Naive thymus-derived CD8-positive, alpha-beta T cell (primary cell): ENCODE results near the gene LONRF3. TPM values are rescaled to one million over a fixed set of nuclear protein-coding genes. Genes with fewer than 3 reads are reported as not detected.

ENCODE experiments used
- ATAC-seq, 2 donors: fragments of 150-1000 bp; cut with Tn5 transposase in 1 of 2; sonication (Bioruptor Pico), chemical (Tn5 transposase) in 1 of 2; 1 replicate in 1 of 2; 2 replicates in 1 of 2; pipeline ENCODE4 v1.10.0; 2021; ENCODE audit warnings: mild to moderate bottlenecking in 2 of 2, moderate library complexity in 2 of 2
- POLR2A ChIA-PET: fragments of 350-600 bp; sonication (Branson Sonifier 250); formaldehyde crosslinking; loops from one replicate; lab custom pipeline; 2021; ENCODE audit warnings: antibody characterized with exemption; lab: Charles Lee
- DNase-seq, 10 donors: peaks; one replicate each; pipeline versions ENCODE4 v3.0.0 to v3.0.0-alpha.2; 2020 to 2022
- H3K27ac Mint-ChIP-seq, 10 donors: one replicate each; pipeline ENCODE4 v1.8.0; 2020 to 2022; ENCODE audit warnings: mild to moderate bottlenecking in 10 of 10, mixed read lengths in 10 of 10, moderate library complexity in 4 of 10, inconsistent platforms in 1 of 10
- H3K27me3 Mint-ChIP-seq, 5 donors: one replicate each; pipeline ENCODE4 v1.8.0; 2021 to 2022; ENCODE audit warnings: mixed read lengths in 5 of 5
- H3K36me3 Mint-ChIP-seq, 3 donors: one replicate each; pipeline ENCODE4 v1.8.0; 2020 to 2022; ENCODE audit warnings: mixed read lengths in 3 of 3, mild to moderate bottlenecking in 2 of 3, inconsistent platforms in 1 of 3
- H3K4me1 Mint-ChIP-seq, 4 donors: one replicate each; pipeline ENCODE4 v1.8.0; 2021 to 2022; ENCODE audit warnings: mixed read lengths in 4 of 4
- H3K4me3 Mint-ChIP-seq, 10 donors: one replicate each; pipeline ENCODE4 v1.8.0; 2020 to 2022; ENCODE audit warnings: mild to moderate bottlenecking in 10 of 10, mixed read lengths in 10 of 10, moderate library complexity in 6 of 10, inconsistent platforms in 1 of 10
- H3K9me3 Mint-ChIP-seq, 9 donors: one replicate each; pipeline ENCODE4 v1.8.0; 2020 to 2022; ENCODE audit warnings: mixed read lengths in 9 of 9, mild to moderate bottlenecking in 3 of 9, inconsistent platforms in 1 of 9, moderate library complexity in 1 of 9
- polyA plus RNA-seq, 3 donors: library from polyadenylated mRNA; unstranded; fragments of 300-500 nt; fragmentation: Illumina TruSeq; gene quantifications; one replicate each; pipeline ENCODE4 v1.2.3, GENCODE V29; 2021
- total RNA-seq, 8 experiments: library from RNA in 2 of 8; stranded (reverse) in 2 of 8; gene quantifications; one replicate each; pipeline ENCODE4 v1.2.3 and lab custom pipeline; 2021 to 2026

The LONRF3 gene
- total and polyA plus RNA-seq, 5 experiments from 2014 or later: 0.41 to 9.3 (median 1.5) TPM

DNA sequence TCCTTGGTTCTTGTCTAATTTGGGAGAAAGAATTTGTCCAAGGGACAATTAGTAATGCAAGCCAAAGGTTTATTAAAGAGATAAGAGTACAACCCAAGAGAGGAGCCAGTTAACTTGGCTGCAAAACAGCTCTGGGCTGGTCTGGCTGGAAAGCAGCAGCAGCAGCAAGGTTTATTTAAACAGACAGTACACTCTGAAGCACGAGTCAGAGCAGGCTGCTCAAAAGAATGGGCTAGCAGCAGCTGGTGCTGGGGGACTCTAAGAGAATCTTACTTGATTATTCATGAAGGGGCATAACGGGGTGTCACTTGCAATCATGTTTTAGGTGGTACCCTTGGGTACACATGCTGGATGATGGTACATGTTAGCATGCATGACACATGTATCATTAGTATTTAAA is 81.3 kb downstream of the LONRF3 start:
- Mint-ChIP-seq H3K4me3 (no peak overlapping the region), H3K36me3 (no peaks in the 10 kb centered on the region), H3K27ac (no peak overlapping the region), H3K4me1 (no peaks in the 10 kb centered on the region), H3K27me3 (peaks cover 0 to 3% (median 0%) of the 10 kb centered on the region in 5 donors), H3K9me3 (no peaks in the 10 kb centered on the region)
- no peak for DNase-seq
- no peak for ATAC-seq
- POLR2A ChIA-PET: no interaction called here

DNA sequence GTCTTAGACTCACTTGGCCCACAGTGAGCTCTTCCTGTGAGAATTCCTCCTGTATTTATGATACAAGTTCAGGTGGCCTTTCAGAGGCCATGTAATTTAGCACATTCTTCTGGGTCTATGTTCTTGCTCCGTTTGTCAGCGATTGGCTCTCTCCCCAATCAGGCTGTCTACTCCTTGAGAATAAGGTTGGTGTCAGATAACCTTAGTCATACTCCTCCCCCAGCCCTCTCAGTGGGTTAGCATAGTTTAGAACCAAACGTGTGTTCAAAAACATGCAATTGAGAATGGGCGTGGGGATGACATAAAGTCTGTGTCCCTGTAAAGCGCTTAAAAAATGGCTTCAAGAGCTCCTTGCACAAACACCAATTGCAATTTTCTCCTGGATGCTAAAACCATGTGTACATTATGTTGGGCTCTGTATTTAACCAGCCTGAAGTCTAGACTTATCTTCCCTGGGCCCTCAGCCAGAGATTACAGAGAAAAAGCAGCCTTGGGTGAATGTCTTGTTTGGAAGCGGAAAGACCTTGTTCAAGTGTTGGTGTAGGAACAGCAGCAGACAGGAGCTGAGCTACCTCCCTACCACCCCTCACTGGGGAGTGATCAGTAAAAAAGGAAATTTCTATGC is 88.4 kb downstream of the LONRF3 start:
- H3K27me3 Mint-ChIP-seq: peaks cover 0 to 3% (median 0%) of the 10 kb centered on the region in 5 donors
- ATAC-seq (no peak), DNase-seq (no peak)
- POLR2A ChIA-PET: no interaction called here
- H3K9me3 Mint-ChIP-seq: no peaks in the 10 kb centered on the region
- no peak overlapping the region for H3K27ac Mint-ChIP-seq
- no peaks in the 10 kb centered on the region for H3K4me1 Mint-ChIP-seq
- no peaks in the 10 kb centered on the region for H3K36me3 Mint-ChIP-seq
- H3K4me3 Mint-ChIP-seq: no peak overlapping the region

DNA sequence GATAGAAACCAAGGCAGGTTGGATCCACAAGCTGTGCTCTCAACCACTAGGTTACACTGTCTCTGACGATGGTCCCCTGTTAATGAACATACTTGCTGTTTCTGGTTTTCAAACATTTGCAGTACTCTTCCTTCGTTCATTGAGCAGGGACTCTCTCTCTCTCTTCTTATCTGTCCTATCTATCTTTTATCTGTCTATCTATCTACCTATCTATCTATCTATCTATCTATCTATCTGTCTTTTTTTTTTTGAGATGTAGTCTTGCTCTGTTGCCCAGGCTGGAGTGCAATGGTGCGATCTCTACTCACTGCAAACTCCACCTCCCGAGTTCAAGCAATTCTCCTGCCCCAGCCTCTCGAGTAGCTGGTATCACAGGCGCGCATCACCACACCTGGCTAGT is 89.0 kb downstream of the LONRF3 start:
- DNase-seq: no peak
- Mint-ChIP-seq H3K27ac (no peak overlapping the region), H3K4me3 (no peak overlapping the region), H3K36me3 (no peaks in the 10 kb centered on the region), H3K4me1 (no peaks in the 10 kb centered on the region), H3K27me3 (peaks cover 0 to 3% (median 0%) of the 10 kb centered on the region in 5 donors), H3K9me3 (no peaks in the 10 kb centered on the region)
- POLR2A ChIA-PET: no interaction called here
- ATAC-seq: no peak

DNA sequence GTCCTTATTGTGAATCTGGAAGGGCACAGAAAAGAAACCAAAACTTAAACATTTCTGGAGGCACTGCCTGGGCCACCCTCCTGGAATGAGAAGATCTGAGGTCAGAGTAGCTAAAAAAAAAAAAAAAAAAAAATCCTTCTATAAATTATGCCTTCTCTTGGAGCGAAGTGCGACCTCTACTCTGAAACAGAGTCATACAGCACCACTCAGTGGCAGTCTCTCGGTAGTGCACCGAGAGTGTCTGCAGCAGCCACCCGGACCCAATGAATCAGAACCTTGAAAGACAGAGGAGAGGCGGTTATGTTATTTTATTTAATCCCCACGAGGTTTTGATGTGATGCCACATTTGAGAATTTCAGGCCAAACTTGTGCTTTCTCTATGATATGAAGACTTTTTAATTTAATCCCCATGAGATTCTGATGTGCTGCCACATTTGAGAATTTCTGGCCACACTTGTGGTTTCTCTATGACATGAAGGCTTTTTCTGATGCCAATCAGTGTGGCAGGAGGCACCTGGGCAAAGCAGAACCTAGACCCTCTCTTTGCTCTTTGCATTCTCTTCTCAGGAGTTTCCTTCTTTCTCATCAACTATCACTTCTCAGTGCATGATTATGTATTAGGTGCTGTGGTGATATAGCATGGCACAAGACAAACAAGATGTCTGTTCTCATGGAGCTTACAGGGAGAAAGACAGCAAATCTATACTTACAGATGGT is 92.8 kb downstream of the LONRF3 start:
- Mint-ChIP-seq H3K27ac (no peak overlapping the region), H3K4me3 (no peak overlapping the region), H3K27me3 (no peaks in the 10 kb centered on the region), H3K36me3 (no peaks in the 10 kb centered on the region), H3K4me1 (peaks cover 0 to 9% (median 0%) of the 10 kb centered on the region in 4 donors), H3K9me3 (no peaks in the 10 kb centered on the region)
- DNase-seq (peak in 9 of 10 donors; percentile 2 to 63 (median 17)), ATAC-seq (peak; percentile 62 to 63)
- POLR2A ChIA-PET: no interaction called here

Other genes with a start within 250 kb of the LONRF3 start
- gene IL13RA1, start 247.0 kb upstream of the LONRF3 start, total RNA-seq: 1 to 10 TPM in 1 of 2 experiments, under 1 TPM in 1; 0.94 to 1.3 TPM
- gene IL13RA1, start 247.0 kb upstream of the LONRF3 start, polyA plus RNA-seq: under 1 TPM in 2 of 3 donors, not detected in 1; 0.06 TPM
- under 1 TPM in 1 of 2 experiments, not detected in 1; 0.26 TPM for gene ZCCHC12, start 150.8 kb upstream of the LONRF3 start, total RNA-seq
- gene ZCCHC12, start 150.8 kb upstream of the LONRF3 start, polyA plus RNA-seq: 1 to 10 TPM in 1 of 3 donors, under 1 TPM in 1, not detected in 1; 0.50 to 1.6 TPM
- not detected for gene CT47C1, start 98.4 kb downstream of the LONRF3 start, total RNA-seq
- not detected for gene CT47C1, start 98.4 kb downstream of the LONRF3 start, polyA plus RNA-seq
- gene KIAA1210, start 153.2 kb downstream of the LONRF3 start, total RNA-seq: not detected
- gene KIAA1210, start 153.2 kb downstream of the LONRF3 start, polyA plus RNA-seq: not detected